H9 (cell line): ENCODE data around the gene LBX2. TPM values are rescaled to one million over a fixed set of nuclear protein-coding genes. Genes with fewer than 3 reads are reported as not detected.

Experiments used
- DNase-seq: peaks from one replicate; pipeline ENCODE4 v3.0.0-alpha.2; 2017
- H2AFZ ChIP-seq: one replicate; pipeline ENCODE4 v1.6.1; 2013; ENCODE audit warnings: mild to moderate bottlenecking, low read length, control low read depth, moderate library complexity
- H2AK5ac ChIP-seq: 2 replicates; pipeline ENCODE4 v1.6.1; 2013; ENCODE audit warnings: low read length, control low read depth, mixed read lengths; ENCODE audit not compliant: insufficient read length
- H2BK120ac ChIP-seq: one replicate; pipeline ENCODE4 v1.6.1; 2013; ENCODE audit warnings: low read depth, mild to moderate bottlenecking, low read length, control low read depth, inconsistent platforms; ENCODE audit not compliant: poor library complexity, severe bottlenecking
- H2BK12ac ChIP-seq: 2 replicates; pipeline ENCODE4 v1.6.1; 2013; ENCODE audit warnings: low read length, control low read depth, mixed read lengths, low read depth; ENCODE audit not compliant: insufficient read length
- H2BK15ac ChIP-seq: 2 replicates; pipeline ENCODE4 v1.6.1; 2013; ENCODE audit warnings: low read depth, low read length, control low read depth
- H2BK20ac ChIP-seq: one replicate; pipeline ENCODE4 v1.6.1; 2013; ENCODE audit warnings: low read depth, mild to moderate bottlenecking, low read length, control low read depth, inconsistent platforms; ENCODE audit not compliant: poor library complexity, severe bottlenecking
- H2BK5ac ChIP-seq: 2 replicates; pipeline ENCODE4 v1.6.1; 2013; ENCODE audit warnings: low read length, control low read depth, mixed read lengths; ENCODE audit not compliant: insufficient read length
- H3K14ac ChIP-seq: 2 replicates; pipeline ENCODE4 v1.6.1; 2013; ENCODE audit warnings: low read length, control low read depth; ENCODE audit not compliant: insufficient read depth
- H3K18ac ChIP-seq: 2 replicates; pipeline ENCODE4 v1.6.1; 2013; ENCODE audit warnings: low read depth, mild to moderate bottlenecking, mixed read lengths, low read length, control low read depth; ENCODE audit not compliant: insufficient read length
- H3K23ac ChIP-seq: 2 replicates; pipeline ENCODE4 v1.6.1; 2013; ENCODE audit warnings: low read length, control low read depth, mixed read lengths, low read depth; ENCODE audit not compliant: insufficient read length
- H3K23me2 ChIP-seq: 2 replicates; pipeline ENCODE4 v1.6.1; 2013; ENCODE audit warnings: low read depth, mild to moderate bottlenecking, mixed read lengths, low read length, control low read depth; ENCODE audit not compliant: insufficient read length, poor library complexity, severe bottlenecking
- H3K27ac ChIP-seq: 2 replicates; pipeline ENCODE4 v1.5.1; 2013; ENCODE audit warnings: low read length, control low read depth, mixed read lengths, low read depth; ENCODE audit not compliant: insufficient read length
- H3K27me3 ChIP-seq: 2 replicates; pipeline ENCODE4 v1.6.1; 2013; ENCODE audit warnings: low read length, control low read depth, inconsistent platforms; ENCODE audit not compliant: insufficient read depth
- H3K4ac ChIP-seq: 2 replicates; pipeline ENCODE4 v1.6.1; 2013; ENCODE audit warnings: low read depth, mild to moderate bottlenecking, control low read depth, inconsistent platforms, low read length, moderate library complexity
- H3K4me1 ChIP-seq: 2 replicates; pipeline ENCODE4 v1.6.1; 2013; ENCODE audit warnings: low read length, control low read depth, inconsistent platforms; ENCODE audit not compliant: insufficient read depth
- H3K4me2 ChIP-seq: 2 replicates; pipeline ENCODE4 v1.6.1; 2013; ENCODE audit warnings: low read length, control low read depth, mixed read lengths; ENCODE audit not compliant: insufficient read length, insufficient read depth
- H3K56ac ChIP-seq: 2 replicates; pipeline ENCODE4 v1.6.1; 2013; ENCODE audit warnings: low read depth, mild to moderate bottlenecking, mixed read lengths, low read length, control low read depth; ENCODE audit not compliant: insufficient read length
- H3K79me1 ChIP-seq: 2 replicates; pipeline ENCODE4 v1.6.1; 2013; ENCODE audit warnings: low read depth, mild to moderate bottlenecking, moderate library complexity, low read length, control low read depth, inconsistent platforms; ENCODE audit not compliant: insufficient read depth, poor library complexity, severe bottlenecking
- H3K79me2 ChIP-seq: 2 replicates; pipeline ENCODE4 v1.6.1; 2013; ENCODE audit warnings: low read length, control low read depth, inconsistent platforms; ENCODE audit not compliant: insufficient read depth
- H3K9ac ChIP-seq: 2 replicates; pipeline ENCODE4 v1.6.1; 2013; ENCODE audit warnings: low read length, control low read depth, mixed read lengths; ENCODE audit not compliant: insufficient read length; ENCODE audit errors: extremely low read depth
- H3K9me3 ChIP-seq: one replicate; pipeline ENCODE4 v1.6.1; 2013; ENCODE audit warnings: low read depth, low read length, inconsistent platforms; ENCODE audit not compliant: control insufficient read depth
- H3T11ph ChIP-seq: one replicate; pipeline ENCODE4 v1.6.1; 2013; ENCODE audit warnings: mild to moderate bottlenecking, low read length, control low read depth, inconsistent platforms
- H4K20me1 ChIP-seq: one replicate; pipeline ENCODE4 v1.6.1; 2013; ENCODE audit not compliant: control insufficient read depth, insufficient read length, insufficient read depth
- H4K5ac ChIP-seq: 2 replicates; pipeline ENCODE4 v1.6.1; 2013; ENCODE audit warnings: low read depth, mild to moderate bottlenecking, mixed read lengths, low read length, control low read depth; ENCODE audit not compliant: insufficient read length
- H4K8ac ChIP-seq: replicated peaks from 2 replicates; pipeline ENCODE4 v1.6.1; 2013; ENCODE audit warnings: low read length, control low read depth, mixed read lengths, low read depth; ENCODE audit not compliant: insufficient read length
- H4K91ac ChIP-seq: 2 replicates; pipeline ENCODE4 v1.6.1; 2013; ENCODE audit warnings: low read depth, mild to moderate bottlenecking, moderate library complexity, mixed read lengths, low read length, control low read depth; ENCODE audit not compliant: insufficient read length
- H3K27ac Mint-ChIP-seq, 3 experiments: 2 replicates in 2 of 3; 3 replicates in 1 of 3; pipeline ENCODE4 v1.8.0; 2020 to 2021; ENCODE audit warnings: mixed read lengths in 3 of 3, mild to moderate bottlenecking in 1 of 3, moderate library complexity in 1 of 3
- H3K27me3 Mint-ChIP-seq: 2 replicates; pipeline ENCODE4 v1.8.0; 2021; ENCODE audit warnings: low read depth, mild to moderate bottlenecking, moderate library complexity, mixed read lengths
- H3K36me3 Mint-ChIP-seq, 3 experiments: 2 replicates in 2 of 3; 3 replicates in 1 of 3; pipeline ENCODE4 v1.8.0; 2020 to 2021; ENCODE audit warnings: low read depth in 3 of 3, mixed read lengths in 3 of 3; ENCODE audit not compliant: insufficient read depth in 1 of 3
- H3K4me1 Mint-ChIP-seq, 2 experiments: 2 replicates each; pipeline ENCODE4 v1.8.0; 2020; ENCODE audit warnings: mixed read lengths in 2 of 2
- H3K4me3 Mint-ChIP-seq, 2 experiments: 2 replicates in 1 of 2; 3 replicates in 1 of 2; pipeline ENCODE4 v1.8.0; 2020 to 2021; ENCODE audit warnings: mild to moderate bottlenecking in 2 of 2, mixed read lengths in 2 of 2, moderate library complexity in 1 of 2
- H3K9me3 Mint-ChIP-seq, 2 experiments: 2 replicates in 1 of 2; 3 replicates in 1 of 2; pipeline ENCODE4 v1.8.0; 2020; ENCODE audit warnings: mild to moderate bottlenecking in 2 of 2, mixed read lengths in 2 of 2, moderate library complexity in 1 of 2
- WGBS: extraction: QIAGEN DNeasy Blood & Tissue Kit; methylation state at CpG from one replicate; pipeline ENCODE4 v1.1.7; 2013; ENCODE audit warnings: missing lambda C conversion rate, low lambda C conversion rate, mixed read lengths; ENCODE audit not compliant: insufficient read length; ENCODE audit errors: extremely low coverage; 5-methylcytosine and 5-hydroxymethylcytosine counted together
- total RNA-seq: library from RNA; stranded (reverse); gene quantifications from 2 replicates; pipeline ENCODE4 v1.2.1, GENCODE V29; 2021
- TF ChIP-seq, protein P1 (sequence below): fragments of 200-600 bp; sonication (generic); conservative IDR thresholded peaks from 3 replicates; pipeline ENCODE4 v1.8.0; 2021; ENCODE audit warnings: antibody characterized with exemption, mild to moderate bottlenecking

The LBX2 gene
- total RNA-seq, 1 experiment from 2014 or later = 1.1 TPM

DNA sequence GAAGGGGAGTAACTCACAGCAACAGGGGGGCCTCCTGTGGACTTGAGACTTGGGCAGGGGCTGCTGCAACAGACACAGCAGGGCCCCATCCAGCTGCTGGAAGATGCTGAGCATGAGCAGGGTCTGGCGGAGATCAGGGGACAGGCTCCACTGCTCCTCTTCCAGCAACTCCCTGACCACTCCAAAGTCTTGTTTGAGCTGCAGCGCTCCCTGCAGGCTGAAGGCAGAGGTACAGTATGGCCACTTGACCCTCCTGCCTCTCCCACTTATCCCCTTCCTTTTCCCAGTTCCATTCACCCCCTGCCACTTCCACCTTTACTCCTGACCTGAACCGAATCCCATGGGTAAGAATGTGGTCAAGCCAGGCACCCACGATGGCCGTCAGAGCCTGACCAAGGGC lies 24.5 kb downstream of the LBX2 start:
- Histone ChIP-seq H3K23ac (no peak overlapping the region), H3K27me3 (no peaks in the 10 kb centered on the region), H3K14ac (no peak overlapping the region), H3K9ac (no peak overlapping the region), H3K4ac (no peak overlapping the region), H3K56ac (no peak overlapping the region), H3K4me1 (no peaks in the 10 kb centered on the region), H2BK15ac (no peak overlapping the region), H3K27ac (no peak overlapping the region), H4K8ac (no peak overlapping the region), H2BK12ac (no peak overlapping the region), H3K4me2 (no peak overlapping the region), H2BK120ac (no peak overlapping the region), H3K23me2 (peaks cover 8% of the 10 kb centered on the region), H2AFZ (no peak overlapping the region), H4K5ac (no peak overlapping the region), H3K18ac (no peak overlapping the region), H3T11ph (no peak overlapping the region), H2BK20ac (no peak overlapping the region), H4K91ac (no peak overlapping the region), H3K79me2 (no peaks in the 10 kb centered on the region), H4K20me1 (no peaks in the 10 kb centered on the region), H2BK5ac (no peak overlapping the region), H2AK5ac (no peak overlapping the region), H3K79me1 (no peaks in the 10 kb centered on the region), H3K9me3 (no peaks in the 10 kb centered on the region)
- no CpG with 5 or more reads among the region's 5 CpGs for WGBS
- Mint-ChIP-seq H3K4me1 (peaks cover 11 to 12% of the 10 kb centered on the region in 2 experiments), H3K27ac (no peak overlapping the region), H3K36me3 (peaks cover 13 to 35% (median 23%) of the 10 kb centered on the region in 3 experiments), H3K9me3 (no peaks in the 10 kb centered on the region; a peak in 1 of 5 replicates), H3K4me3 (peak overlapping the region in 1 of 2 experiments; percentile 23; a peak in 1 of 5 replicates), H3K27me3 (peaks cover 3% of the 10 kb centered on the region)
- TF ChIP-seq, protein P1, sequence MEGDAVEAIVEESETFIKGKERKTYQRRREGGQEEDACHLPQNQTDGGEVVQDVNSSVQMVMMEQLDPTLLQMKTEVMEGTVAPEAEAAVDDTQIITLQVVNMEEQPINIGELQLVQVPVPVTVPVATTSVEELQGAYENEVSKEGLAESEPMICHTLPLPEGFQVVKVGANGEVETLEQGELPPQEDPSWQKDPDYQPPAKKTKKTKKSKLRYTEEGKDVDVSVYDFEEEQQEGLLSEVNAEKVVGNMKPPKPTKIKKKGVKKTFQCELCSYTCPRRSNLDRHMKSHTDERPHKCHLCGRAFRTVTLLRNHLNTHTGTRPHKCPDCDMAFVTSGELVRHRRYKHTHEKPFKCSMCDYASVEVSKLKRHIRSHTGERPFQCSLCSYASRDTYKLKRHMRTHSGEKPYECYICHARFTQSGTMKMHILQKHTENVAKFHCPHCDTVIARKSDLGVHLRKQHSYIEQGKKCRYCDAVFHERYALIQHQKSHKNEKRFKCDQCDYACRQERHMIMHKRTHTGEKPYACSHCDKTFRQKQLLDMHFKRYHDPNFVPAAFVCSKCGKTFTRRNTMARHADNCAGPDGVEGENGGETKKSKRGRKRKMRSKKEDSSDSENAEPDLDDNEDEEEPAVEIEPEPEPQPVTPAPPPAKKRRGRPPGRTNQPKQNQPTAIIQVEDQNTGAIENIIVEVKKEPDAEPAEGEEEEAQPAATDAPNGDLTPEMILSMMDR = peak; percentile 59
- peak; percentile 63 for DNase-seq
